Activated CD4-positive, alpha-beta memory T cell treated with anti-CD3 and anti-CD28 coated beads for 36 hours (primary cell): Measurements from ENCODE around the gene PAK5. TPM values are rescaled to one million over a fixed set of nuclear protein-coding genes. Genes with fewer than 3 reads are reported as not detected.

Experiments used
- CTCF ChIA-PET: fragments of 350-600 bp; sonication (Branson Sonifier 250); formaldehyde crosslinking; loops from one replicate; lab custom pipeline; 2021; ENCODE audit warnings: antibody characterized with exemption, inconsistent platforms; lab: Charles Lee
- POLR2A ChIA-PET: fragments of 350-600 bp; sonication (Branson Sonifier 250); formaldehyde crosslinking; loops from one replicate; lab custom pipeline; 2021; ENCODE audit warnings: antibody characterized with exemption; lab: Charles Lee
- DNase-seq: peaks from one replicate; pipeline ENCODE4 v3.0.0-alpha.2; 2020
- H3K27ac Mint-ChIP-seq: one replicate; pipeline ENCODE4 v1.8.0; 2021; ENCODE audit warnings: mixed read lengths
- H3K27me3 Mint-ChIP-seq: one replicate; pipeline ENCODE4 v1.8.0; 2021; ENCODE audit warnings: mixed read lengths
- H3K36me3 Mint-ChIP-seq: one replicate; pipeline ENCODE4 v1.8.0; 2021; ENCODE audit warnings: mixed read lengths
- H3K4me1 Mint-ChIP-seq: one replicate; pipeline ENCODE4 v1.8.0; 2021; ENCODE audit warnings: low read depth, mixed read lengths
- H3K4me3 Mint-ChIP-seq: one replicate; pipeline ENCODE4 v1.8.0; 2021; ENCODE audit warnings: mild to moderate bottlenecking, mixed read lengths
- H3K9me3 Mint-ChIP-seq: one replicate; pipeline ENCODE4 v1.8.0; 2021; ENCODE audit warnings: mixed read lengths
- intact Hi-C: fragments of 100-400 bp; cut with micrococcal nuclease; formaldehyde crosslinking; loops from one replicate; pipeline ENCODE4 v1.15.1; 2023
- total RNA-seq, 2 experiments: library from RNA; stranded (reverse); gene quantifications; one replicate each; pipeline ENCODE4 v1.2.3, GENCODE V29; 2021

The PAK5 gene
- total RNA-seq, 2 experiments from 2014 or later, result not detected

DNA sequence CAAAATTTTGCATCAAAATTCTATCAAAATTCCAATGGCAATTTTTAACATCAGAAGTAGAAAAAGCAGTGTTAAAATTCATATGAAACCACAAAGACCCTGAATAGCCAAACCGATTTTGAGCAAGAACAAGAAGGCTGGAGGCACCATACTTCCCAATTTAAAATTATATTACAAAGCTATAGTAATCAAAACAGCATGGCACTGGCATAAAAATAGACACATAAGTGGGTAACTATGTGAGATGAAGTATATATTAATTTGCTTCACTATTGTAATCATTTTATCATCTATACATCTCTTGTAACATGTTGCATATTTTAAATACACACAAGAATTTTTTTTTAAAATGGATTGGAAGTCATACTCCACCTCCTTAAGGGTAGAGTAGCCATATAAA is 77.4 kb downstream of the PAK5 start:
- intact Hi-C loops, result no loop called here
- POLR2A ChIA-PET, result no interaction called here
- Mint-ChIP-seq H3K36me3 (peaks cover 2% of the 10 kb centered on the region), H3K9me3 (peaks cover 21% of the 10 kb centered on the region), H3K4me1 (no peaks in the 10 kb centered on the region), H3K27ac (no peak overlapping the region), H3K4me3 (no peak overlapping the region), H3K27me3 (no peaks in the 10 kb centered on the region)
- CTCF ChIA-PET, result no interaction called here
- DNase-seq, result no peak

DNA sequence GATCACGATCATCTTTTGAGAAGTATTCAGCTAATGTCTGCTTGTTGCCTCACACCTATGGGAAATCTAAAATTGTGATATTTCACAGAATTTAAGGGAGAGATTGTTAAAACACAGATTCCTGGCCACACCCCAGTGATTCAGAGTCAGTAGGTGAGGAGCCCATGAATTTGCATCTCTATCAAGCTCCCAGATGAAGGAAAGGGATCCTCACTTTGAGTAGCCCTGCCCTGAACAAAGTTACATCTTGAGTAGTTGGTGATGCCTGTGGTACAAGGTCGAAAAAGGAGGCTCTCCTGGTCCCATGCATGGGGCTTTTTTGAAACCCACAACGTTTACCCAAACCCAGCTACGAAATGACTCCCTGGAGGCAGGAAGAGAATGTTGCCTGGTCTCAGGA is 79.5 kb downstream of the PAK5 start:
- no peak overlapping the region for H3K4me3 Mint-ChIP-seq
- H3K9me3 Mint-ChIP-seq, result peaks cover 21% of the 10 kb centered on the region
- intact Hi-C loops, result no loop called here
- DNase-seq, result no peak
- no peaks in the 10 kb centered on the region for H3K27me3 Mint-ChIP-seq
- ChIA-PET POLR2A (no interaction called here), CTCF (no interaction called here)
- no peak overlapping the region for H3K27ac Mint-ChIP-seq
- peaks cover 2% of the 10 kb centered on the region for H3K36me3 Mint-ChIP-seq
- no peaks in the 10 kb centered on the region for H3K4me1 Mint-ChIP-seq

DNA sequence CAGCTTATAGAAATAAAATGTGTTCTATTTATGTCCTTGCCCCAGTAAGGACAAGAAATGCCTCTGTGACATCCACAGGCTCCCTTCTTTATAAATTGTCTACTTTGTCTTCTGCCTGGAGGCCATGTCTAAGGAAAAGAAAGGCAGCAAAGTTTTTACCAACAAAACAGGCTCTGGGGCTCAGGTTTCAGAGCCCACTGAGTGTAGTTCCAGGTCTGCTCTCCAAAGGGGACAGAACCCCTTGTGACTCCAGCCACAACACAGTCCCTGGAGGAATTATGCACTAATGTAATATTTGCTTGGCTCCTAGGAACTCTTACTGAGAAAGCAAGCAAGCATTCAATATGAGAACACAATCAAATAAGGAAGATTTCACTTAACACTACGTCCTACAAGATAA is 80.1 kb downstream of the PAK5 start:
- intact Hi-C loops, result no loop called here
- Mint-ChIP-seq H3K36me3 (peaks cover 2% of the 10 kb centered on the region), H3K4me1 (no peaks in the 10 kb centered on the region), H3K27me3 (no peaks in the 10 kb centered on the region), H3K27ac (no peak overlapping the region), H3K4me3 (no peak overlapping the region), H3K9me3 (peaks cover 21% of the 10 kb centered on the region)
- ChIA-PET CTCF (no interaction called here), POLR2A (no interaction called here)
- DNase-seq, result no peak

DNA sequence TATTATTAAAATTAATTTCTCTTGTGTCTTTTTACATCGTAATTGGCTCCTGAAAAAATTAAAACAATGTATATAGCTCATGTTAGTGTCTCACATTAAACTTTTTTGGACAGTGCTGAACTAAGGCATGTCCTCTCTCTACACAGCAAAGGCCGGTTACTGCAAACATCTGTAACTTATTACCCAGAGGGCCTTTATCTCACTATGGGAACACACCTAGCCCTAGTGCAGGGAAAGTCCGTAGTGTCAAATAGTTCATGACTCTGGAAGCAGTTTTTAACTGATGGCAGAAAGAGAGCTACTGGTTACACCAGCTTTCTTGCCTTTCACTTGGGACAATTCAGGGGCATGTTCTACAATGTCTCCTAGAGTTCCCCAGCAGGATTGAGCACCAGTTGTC is 82.2 kb downstream of the PAK5 start:
- H3K4me3 Mint-ChIP-seq, result no peak overlapping the region
- peaks cover 11% of the 10 kb centered on the region for H3K9me3 Mint-ChIP-seq
- peaks cover 2% of the 10 kb centered on the region for H3K36me3 Mint-ChIP-seq
- H3K4me1 Mint-ChIP-seq, result no peaks in the 10 kb centered on the region
- H3K27ac Mint-ChIP-seq, result no peak overlapping the region
- intact Hi-C loops, result no loop called here
- ChIA-PET POLR2A (no interaction called here), CTCF (no interaction called here)
- DNase-seq, result no peak
- no peaks in the 10 kb centered on the region for H3K27me3 Mint-ChIP-seq

DNA sequence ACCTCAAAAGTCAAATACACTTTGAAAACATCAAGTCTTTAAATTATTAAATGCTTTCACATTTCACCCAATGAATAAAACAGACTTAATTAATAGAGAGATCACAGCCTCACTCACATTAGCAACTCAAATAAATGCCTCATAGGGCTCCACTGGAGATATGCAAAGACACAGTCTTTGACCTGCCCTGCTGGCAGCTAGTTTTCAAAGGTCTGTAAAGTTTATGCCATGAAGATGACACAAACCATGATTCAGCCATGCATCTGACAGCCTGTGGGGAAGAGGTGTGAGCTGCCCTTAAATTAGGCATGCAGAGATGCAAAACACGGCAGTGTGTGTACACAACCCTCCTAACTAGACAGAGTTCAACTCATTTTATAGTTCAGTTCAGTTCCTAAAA is 83.6 kb downstream of the PAK5 start:
- no peak overlapping the region for H3K4me3 Mint-ChIP-seq
- peaks cover 2% of the 10 kb centered on the region for H3K36me3 Mint-ChIP-seq
- no peaks in the 10 kb centered on the region for H3K27me3 Mint-ChIP-seq
- intact Hi-C loops, result no loop called here
- DNase-seq, result no peak
- POLR2A ChIA-PET, result no interaction called here
- CTCF ChIA-PET, result no interaction called here
- H3K4me1 Mint-ChIP-seq, result no peaks in the 10 kb centered on the region
- H3K27ac Mint-ChIP-seq, result no peak overlapping the region
- H3K9me3 Mint-ChIP-seq, result peaks cover 5% of the 10 kb centered on the region

DNA sequence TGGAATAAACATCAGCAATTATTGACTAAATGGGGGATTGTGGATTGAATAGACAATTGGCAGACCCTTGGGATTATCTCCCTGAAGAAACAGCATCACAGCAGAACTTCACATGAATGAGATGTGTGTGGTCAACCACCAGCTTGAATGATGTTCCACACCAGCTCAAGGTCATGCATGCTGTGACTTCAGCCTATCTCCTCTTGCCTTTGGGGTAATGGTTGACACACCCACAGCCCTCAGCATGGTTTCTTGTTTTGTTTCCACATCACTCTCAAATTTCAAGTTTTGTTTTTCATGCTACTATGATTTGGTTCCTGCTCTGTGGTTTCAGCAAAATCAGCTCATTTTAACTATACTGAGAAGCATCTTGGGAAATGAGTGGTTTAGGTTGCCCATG is 94.3 kb downstream of the PAK5 start:
- Mint-ChIP-seq H3K36me3 (no peaks in the 10 kb centered on the region), H3K27ac (no peak overlapping the region), H3K9me3 (peaks cover 3% of the 10 kb centered on the region), H3K4me1 (no peaks in the 10 kb centered on the region), H3K4me3 (no peak overlapping the region), H3K27me3 (no peaks in the 10 kb centered on the region)
- POLR2A ChIA-PET, result no interaction called here
- intact Hi-C loops, result no loop called here
- CTCF ChIA-PET, result no interaction called here
- no peak for DNase-seq

DNA sequence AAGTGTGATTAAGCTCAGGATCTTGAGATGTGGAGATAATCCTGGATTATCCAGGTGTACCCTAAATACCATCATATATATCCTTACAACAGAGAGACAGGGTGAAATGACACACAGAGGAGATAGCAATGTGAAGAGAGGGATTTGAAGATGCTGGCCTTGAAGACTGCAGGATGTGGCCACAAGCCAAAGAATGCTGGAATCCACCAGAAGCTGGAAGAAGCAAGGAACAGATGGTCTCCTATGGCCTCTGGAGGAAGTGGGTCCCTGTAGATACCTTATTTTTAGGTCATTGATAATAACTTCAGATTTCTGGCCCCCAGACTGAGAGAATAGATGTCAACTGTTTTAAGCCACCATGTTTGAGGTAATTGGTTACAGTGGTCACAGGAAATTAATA is 95.0 kb downstream of the PAK5 start:
- POLR2A ChIA-PET, result no interaction called here
- CTCF ChIA-PET, result no interaction called here

DNA sequence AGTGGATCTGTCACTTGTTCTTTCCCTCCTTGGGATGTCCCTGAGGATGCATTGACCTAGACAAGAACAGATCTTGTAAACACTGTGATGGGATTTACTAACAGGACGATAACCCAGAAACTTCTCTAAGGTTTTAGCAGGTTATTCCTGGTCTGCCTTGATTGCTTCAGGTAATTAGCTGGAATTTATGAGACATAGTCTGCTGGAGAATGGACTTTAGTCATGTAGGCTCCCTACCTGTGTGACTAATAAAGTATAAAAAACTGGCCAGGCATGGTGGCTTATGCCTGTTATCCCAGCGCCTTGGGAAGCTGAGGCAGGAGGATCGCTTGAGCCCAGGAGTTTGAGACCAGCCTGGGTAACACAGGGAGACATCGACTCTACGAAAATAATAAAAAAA is 96.1 kb downstream of the PAK5 start:
- Mint-ChIP-seq H3K27ac (no peak overlapping the region), H3K27me3 (no peaks in the 10 kb centered on the region), H3K4me1 (no peaks in the 10 kb centered on the region), H3K4me3 (no peak overlapping the region), H3K36me3 (no peaks in the 10 kb centered on the region), H3K9me3 (no peaks in the 10 kb centered on the region)
- no peak for DNase-seq
- ChIA-PET CTCF (no interaction called here), POLR2A (no interaction called here)
- intact Hi-C loops, result no loop called here

More for the DNA sequence above, 95.0 kb downstream of the PAK5 start:
- Mint-ChIP-seq H3K9me3 (peaks cover 2% of the 10 kb centered on the region), H3K4me1 (no peaks in the 10 kb centered on the region), H3K27me3 (no peaks in the 10 kb centered on the region), H3K27ac (no peak overlapping the region), H3K36me3 (no peaks in the 10 kb centered on the region), H3K4me3 (no peak overlapping the region)
- intact Hi-C loops, result no loop called here
- DNase-seq, result no peak

DNA sequence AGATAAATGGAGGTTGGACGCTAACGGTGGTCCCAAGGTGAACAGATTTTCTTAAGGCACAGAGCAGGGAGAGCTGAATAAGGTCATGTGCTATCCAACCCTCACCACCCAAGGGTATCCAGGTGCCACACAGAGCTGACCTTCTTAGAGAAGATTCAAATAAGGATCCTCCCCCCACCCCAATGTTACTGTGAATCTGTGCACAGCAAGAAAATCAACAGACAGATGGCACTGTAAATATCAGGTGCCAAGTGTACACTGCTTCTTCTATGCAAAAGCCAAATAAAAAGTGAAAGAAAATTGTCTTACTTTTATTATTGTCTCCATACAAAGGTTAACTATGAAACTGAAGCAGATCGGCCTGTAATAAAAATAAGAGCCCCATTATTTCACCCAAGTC is 96.9 kb downstream of the PAK5 start:
- Mint-ChIP-seq H3K4me1 (no peaks in the 10 kb centered on the region), H3K27ac (no peak overlapping the region), H3K36me3 (no peaks in the 10 kb centered on the region), H3K27me3 (no peaks in the 10 kb centered on the region), H3K4me3 (no peak overlapping the region), H3K9me3 (no peaks in the 10 kb centered on the region)
- intact Hi-C loops, result no loop called here
- ChIA-PET CTCF (no interaction called here), POLR2A (no interaction called here)
- no peak for DNase-seq

DNA sequence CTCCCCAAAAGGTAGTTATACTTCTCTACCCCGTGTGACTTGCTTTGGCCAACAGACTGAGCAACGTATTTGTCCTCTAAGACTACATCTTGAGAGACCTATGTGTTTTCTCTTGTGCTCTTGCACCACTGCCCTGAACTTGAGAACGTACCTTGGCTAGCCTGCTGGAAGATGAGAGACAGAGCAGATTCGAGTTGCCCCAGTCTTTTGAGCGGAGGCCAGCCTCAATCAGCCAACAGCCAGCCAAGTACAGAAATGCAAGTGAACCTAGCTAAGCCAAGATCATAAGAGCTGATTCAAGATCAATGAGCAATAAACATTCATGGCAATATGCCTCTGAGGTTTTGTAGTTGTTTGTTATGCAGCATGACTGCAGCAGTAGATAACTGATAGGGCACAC is 98.4 kb downstream of the PAK5 start:
- no peak overlapping the region for H3K27ac Mint-ChIP-seq
- no peak overlapping the region for H3K4me3 Mint-ChIP-seq
- no peaks in the 10 kb centered on the region for H3K4me1 Mint-ChIP-seq
- no peaks in the 10 kb centered on the region for H3K36me3 Mint-ChIP-seq
- ChIA-PET POLR2A (no interaction called here), CTCF (no interaction called here)
- intact Hi-C loops, result no loop called here
- H3K27me3 Mint-ChIP-seq, result no peaks in the 10 kb centered on the region
- H3K9me3 Mint-ChIP-seq, result peaks cover 3% of the 10 kb centered on the region
- no peak for DNase-seq

DNA sequence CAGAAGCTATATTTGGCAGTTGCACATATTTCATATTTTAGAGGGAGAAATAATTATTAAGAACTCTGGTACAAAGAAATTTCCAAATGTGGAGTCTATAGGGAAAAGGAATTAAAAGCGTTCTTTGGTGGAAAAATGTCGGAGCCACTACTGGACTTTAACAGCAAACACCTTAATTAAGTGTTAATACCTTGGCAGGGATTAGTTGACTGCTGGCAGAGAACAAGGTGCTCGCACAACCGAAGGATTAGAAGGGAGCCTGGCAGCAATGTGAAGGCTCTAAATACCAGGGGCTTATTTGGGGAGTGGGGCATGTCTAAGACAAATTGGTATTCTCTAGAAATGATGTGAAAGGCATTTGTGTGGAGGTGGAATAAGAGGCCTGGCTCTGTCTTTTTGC is 98.9 kb downstream of the PAK5 start:
- H3K9me3 Mint-ChIP-seq, result peaks cover 3% of the 10 kb centered on the region
- ChIA-PET CTCF (no interaction called here), POLR2A (no interaction called here)
- DNase-seq, result no peak
- H3K27me3 Mint-ChIP-seq, result no peaks in the 10 kb centered on the region
- H3K4me1 Mint-ChIP-seq, result no peaks in the 10 kb centered on the region
- H3K36me3 Mint-ChIP-seq, result no peaks in the 10 kb centered on the region
- H3K27ac Mint-ChIP-seq, result no peak overlapping the region
- no peak overlapping the region for H3K4me3 Mint-ChIP-seq
- intact Hi-C loops, result no loop called here

DNA sequence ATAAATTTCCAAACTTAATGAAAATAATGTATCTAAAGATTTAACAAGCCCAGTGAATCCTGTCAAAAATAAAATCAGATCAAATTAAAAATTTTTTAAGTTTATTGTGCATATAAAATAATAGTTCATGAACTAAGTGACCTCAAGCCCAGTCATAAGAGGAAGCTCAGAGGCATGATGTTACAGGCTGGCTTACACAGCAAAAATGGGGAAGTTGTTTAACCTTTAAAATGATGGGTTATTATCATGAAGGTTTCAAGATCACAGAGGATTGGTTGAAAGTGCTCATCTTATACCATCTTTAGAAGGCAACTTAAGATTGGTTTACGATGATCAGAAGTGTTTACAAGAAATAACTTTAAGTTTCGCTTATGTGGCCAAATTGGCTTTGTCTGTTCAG is 102.5 kb downstream of the PAK5 start:
- CTCF ChIA-PET, result no interaction called here
- Mint-ChIP-seq H3K27me3 (no peaks in the 10 kb centered on the region), H3K4me1 (no peaks in the 10 kb centered on the region), H3K9me3 (peaks cover 3% of the 10 kb centered on the region), H3K4me3 (no peak overlapping the region), H3K36me3 (no peaks in the 10 kb centered on the region), H3K27ac (no peak overlapping the region)
- DNase-seq, result no peak
- intact Hi-C loops, result no loop called here
- POLR2A ChIA-PET, result no interaction called here

DNA sequence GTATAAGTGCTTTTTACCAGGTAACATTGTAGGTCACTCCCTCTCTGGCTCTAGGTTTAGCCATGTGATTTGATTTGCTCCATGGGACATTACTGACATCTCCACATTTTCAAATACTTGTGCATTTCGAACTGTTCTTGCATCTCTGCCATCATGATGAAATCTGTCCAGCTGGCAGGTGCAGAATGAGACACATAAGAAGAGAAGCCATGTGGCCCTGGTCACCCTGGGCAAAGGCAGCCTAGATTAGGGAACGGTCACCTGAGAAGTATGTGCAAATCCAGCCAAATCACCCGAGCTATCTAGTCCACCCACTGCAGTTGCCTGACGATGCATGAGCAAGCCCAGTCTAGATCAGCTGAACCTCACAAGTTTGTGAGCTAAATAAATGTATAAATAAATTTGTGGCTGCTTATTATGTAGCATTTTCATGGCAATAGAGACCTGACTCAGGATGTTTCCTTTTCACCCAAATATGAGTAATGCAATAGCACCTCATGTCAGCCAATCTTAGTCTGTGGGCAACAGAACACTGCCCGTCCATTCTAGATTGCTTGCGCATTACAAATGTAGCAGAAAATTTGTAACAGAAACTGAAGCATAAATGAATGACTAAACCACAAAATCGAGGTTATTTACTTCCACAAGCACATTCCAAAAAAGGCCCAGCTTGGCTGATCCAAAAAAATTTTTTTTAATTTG is 115.2 kb downstream of the PAK5 start:
- ChIA-PET CTCF (no interaction called here), POLR2A (no interaction called here)
- no peak overlapping the region for H3K27ac Mint-ChIP-seq
- no peaks in the 10 kb centered on the region for H3K4me1 Mint-ChIP-seq
- no peak overlapping the region for H3K4me3 Mint-ChIP-seq
- intact Hi-C loops, result no loop called here
- DNase-seq, result no peak
- H3K27me3 Mint-ChIP-seq, result no peaks in the 10 kb centered on the region
- no peaks in the 10 kb centered on the region for H3K36me3 Mint-ChIP-seq
- H3K9me3 Mint-ChIP-seq, result no peaks in the 10 kb centered on the region
